SK-N-SH (cell line): Measurements from ENCODE around the gene TULP4. TPM values are rescaled to one million over a fixed set of nuclear protein-coding genes. Genes with fewer than 3 reads are reported as not detected.

Source experiments
- CTCF ChIA-PET: fragments of 300-600, 350-600 bp; formaldehyde crosslinking; extraction: SDS; loops from one replicate; lab custom pipeline; 2021; lab: Yijun Ruan, JAX
- POLR2A ChIA-PET: fragments of 350-600 bp; sonication (Branson Sonifier 250); formaldehyde crosslinking; extraction: SDS; loops from one replicate; lab custom pipeline; 2020; ENCODE audit warnings: antibody characterized with exemption, inconsistent platforms; lab: Yijun Ruan, JAX
- DNase-seq: peaks from one replicate; pipeline ENCODE4 v3.0.0; 2012
- H2AFZ ChIP-seq: fragments of 200-600 bp; sonication (generic); 2 replicates; pipeline ENCODE4 v1.8.1; 2016; ENCODE audit warnings: antibody characterized with exemption, mild to moderate bottlenecking, low read depth
- H3F3A ChIP-seq: fragments of 200-600 bp; sonication (generic); replicated peaks from 2 replicates; pipeline ENCODE3; 2016; ENCODE audit warnings: antibody characterized with exemption, mild to moderate bottlenecking; ENCODE audit not compliant: insufficient read depth
- H3K27ac ChIP-seq, 2 experiments: fragments of 200-500 bp in 1 of 2; fragments of 200-600 bp in 1 of 2; sonication (Bioruptor generic) in 1 of 2; sonication (generic), shearing (Covaris generic) in 1 of 2; 2 replicates each; pipeline versions ENCODE4 v1.5.1 to v1.6.1; 2014 to 2016; ENCODE audit warnings: low read depth in 2 of 2, inconsistent platforms in 1 of 2, low read length in 1 of 2, mild to moderate bottlenecking in 1 of 2, mixed read lengths in 1 of 2
- H3K27me3 ChIP-seq: fragments of 200-600 bp; sonication (generic), shearing (Covaris generic); 2 replicates; pipeline ENCODE4 v1.6.1; 2016; ENCODE audit warnings: mixed run types; ENCODE audit not compliant: insufficient read depth
- H3K36me3 ChIP-seq, 2 experiments: fragments of 200-500 bp in 1 of 2; fragments of 200-600 bp in 1 of 2; sonication (Bioruptor generic) in 1 of 2; sonication (generic) in 1 of 2; replicated peaks in 1 of 2; 2 replicates each; pipeline versions ENCODE3 to v1.5.1; 2014 to 2016; ENCODE audit warnings: low read length in 1 of 2, mild to moderate bottlenecking in 1 of 2; ENCODE audit not compliant: insufficient read depth in 2 of 2, control insufficient read depth in 1 of 2
- H3K4me1 ChIP-seq, 2 experiments: fragments of 200-500 bp in 1 of 2; fragments of 200-600 bp in 1 of 2; sonication (Bioruptor generic) in 1 of 2; sonication (generic), shearing (Covaris generic) in 1 of 2; 2 replicates each; pipeline versions ENCODE4 v1.5.1 to v1.6.1; 2014 to 2016; ENCODE audit warnings: low read depth in 1 of 2, low read length in 1 of 2, mixed run types in 1 of 2; ENCODE audit not compliant: insufficient read depth in 2 of 2, control insufficient read depth in 1 of 2
- H3K4me2 ChIP-seq: fragments of 200-600 bp; sonication (generic), shearing (Covaris generic); 2 replicates; pipeline ENCODE4 v1.6.1; 2017; ENCODE audit warnings: mixed run types
- H3K4me3 ChIP-seq, 2 experiments: fragments of 200-500 bp in 1 of 2; fragments of 200-600 bp in 1 of 2; sonication (Bioruptor generic) in 1 of 2; sonication (generic), shearing (Covaris generic) in 1 of 2; 2 replicates each; pipeline versions ENCODE4 v1.5.1 to v1.8.1; 2014 to 2016; ENCODE audit warnings: low read depth in 2 of 2, inconsistent platforms in 1 of 2, low read length in 1 of 2, mild to moderate bottlenecking in 1 of 2, mixed read lengths in 1 of 2, moderate library complexity in 1 of 2
- H3K79me2 ChIP-seq: fragments of 200-600 bp; sonication (generic); 2 replicates; pipeline ENCODE4 v1.8.1; 2017; ENCODE audit warnings: mild to moderate bottlenecking; ENCODE audit not compliant: insufficient read depth
- H3K9ac ChIP-seq: fragments of 200-600 bp; sonication (generic); 2 replicates; pipeline ENCODE4 v1.6.1; 2017; ENCODE audit warnings: mixed run types
- H3K9me2 ChIP-seq: fragments of 200-600 bp; sonication (generic); 2 replicates; pipeline ENCODE4 v1.6.1; 2017; ENCODE audit warnings: mixed run types
- H3K9me3 ChIP-seq: fragments of 200-600 bp; sonication (generic); 2 replicates; pipeline ENCODE4 v1.6.1; 2017; ENCODE audit warnings: mixed run types, mild to moderate bottlenecking, moderate library complexity
- H4K20me1 ChIP-seq: fragments of 200-600 bp; sonication (generic); 2 replicates; pipeline ENCODE4 v1.6.1; 2017; ENCODE audit warnings: mild to moderate bottlenecking, mixed run types; ENCODE audit not compliant: insufficient read depth
- CHD2 ChIP-seq: fragments of 150-350 bp; IDR thresholded peaks from 2 replicates; pipeline ENCODE4 v1.6.1; 2018; ENCODE audit warnings: low read length; ENCODE audit not compliant: partially characterized antibody
- FOSL2 ChIP-seq: IDR thresholded peaks from 2 replicates; pipeline ENCODE4 v1.4.0; 2012; ENCODE audit warnings: low read depth, mild to moderate bottlenecking, moderate library complexity, borderline replicate concordance
- FOXM1 ChIP-seq: IDR thresholded peaks from 2 replicates; pipeline ENCODE4 v1.4.0; 2012; ENCODE audit warnings: low read depth, mild to moderate bottlenecking
- GATA2 ChIP-seq: sonication (generic); formaldehyde crosslinking; IDR thresholded peaks from 2 replicates; pipeline ENCODE4 v1.5.0; 2020; ENCODE audit warnings: mild to moderate bottlenecking, missing genetic modification reagents
- JUND ChIP-seq: IDR thresholded peaks from 2 replicates; pipeline ENCODE4 v1.4.0; 2012
- MEF2A ChIP-seq: IDR thresholded peaks from 2 replicates; pipeline ENCODE4 v1.4.0; 2012; ENCODE audit warnings: low read depth, borderline replicate concordance
- MXI1 ChIP-seq: IDR thresholded peaks from 2 replicates; pipeline ENCODE4 v1.6.1; 2012; ENCODE audit warnings: mild to moderate bottlenecking, low read depth, low read length, improper control_type of control experiment
- NRF1 ChIP-seq: IDR thresholded peaks from 2 replicates; pipeline ENCODE4 v1.6.1; 2012; ENCODE audit warnings: low read depth, mild to moderate bottlenecking, low read length
- POLR2AphosphoS5 ChIP-seq: IDR thresholded peaks from 2 replicates; pipeline ENCODE4 v1.6.1; 2012; ENCODE audit warnings: low read depth, low read length
- RAD21 ChIP-seq: IDR thresholded peaks from 2 replicates; pipeline ENCODE4 v1.6.1; 2012; ENCODE audit warnings: mild to moderate bottlenecking, low read length
- RCOR1 ChIP-seq: fragments of 150-350 bp; IDR thresholded peaks from 2 replicates; pipeline ENCODE4 v1.6.1; 2017; ENCODE audit warnings: antibody characterized with exemption, low read length
- RXRA ChIP-seq: IDR thresholded peaks from 2 replicates; pipeline ENCODE4 v1.4.0; 2012; ENCODE audit warnings: low read depth, mild to moderate bottlenecking, borderline replicate concordance
- SIN3A ChIP-seq: IDR thresholded peaks from 2 replicates; pipeline ENCODE4 v1.6.1; 2012; ENCODE audit warnings: low read depth, mild to moderate bottlenecking, low read length, moderate library complexity, borderline replicate concordance
- SMC3 ChIP-seq: IDR thresholded peaks from 2 replicates; pipeline ENCODE4 v1.6.1; 2012; ENCODE audit warnings: low read depth, low read length, improper control_type of control experiment
- TAF1 ChIP-seq: IDR thresholded peaks from 2 replicates; pipeline ENCODE4 v1.6.1; 2012; ENCODE audit warnings: low read depth, mild to moderate bottlenecking, low read length, moderate library complexity, borderline replicate concordance
- TCF12 ChIP-seq: IDR thresholded peaks from 2 replicates; pipeline ENCODE4 v1.4.0; 2012
- TEAD4 ChIP-seq: IDR thresholded peaks from 2 replicates; pipeline ENCODE4 v1.4.0; 2012; ENCODE audit warnings: mild to moderate bottlenecking, borderline replicate concordance; ENCODE audit not compliant: insufficient read depth
- YY1 ChIP-seq: IDR thresholded peaks from 2 replicates; pipeline ENCODE4 v1.4.0; 2012; ENCODE audit warnings: low read depth, mild to moderate bottlenecking
- WGBS: methylation state at CpG from one replicate; pipeline ENCODE4 v1.1.6; 2017; ENCODE audit warnings: low lambda C conversion rate; 5-methylcytosine and 5-hydroxymethylcytosine counted together
- polyA plus RNA-seq, 3 experiments: library from polyadenylated mRNA; depleted of rRNA; stranded (reverse); fragments of >200 nt; gene quantifications; 2 replicates each; pipeline ENCODE4 v1.2.3, GENCODE V29; 2012
- TF ChIP-seq, protein P1 (sequence below): fragments of 150-350 bp; IDR thresholded peaks from 2 replicates; pipeline ENCODE4 v1.6.1; 2017; ENCODE audit warnings: antibody characterized with exemption, low read length, low read depth, borderline replicate concordance
- TF ChIP-seq, protein P2 (sequence below): IDR thresholded peaks from 2 replicates; pipeline ENCODE4 v1.4.0; 2012; ENCODE audit warnings: low read depth, borderline replicate concordance
- TF ChIP-seq, protein P3 (sequence below): IDR thresholded peaks from 2 replicates; pipeline ENCODE4 v1.4.0; 2012; ENCODE audit warnings: low read depth
- TF ChIP-seq, protein P4 (sequence below): IDR thresholded peaks from 2 replicates; pipeline ENCODE4 v1.4.0; 2012; ENCODE audit warnings: low read depth, borderline replicate concordance
- TF ChIP-seq, protein P5 (sequence below): fragments of 150-350 bp; IDR thresholded peaks from 2 replicates; pipeline ENCODE4 v1.6.1; 2016; ENCODE audit warnings: mild to moderate bottlenecking, low read depth, low read length

The TULP4 gene
- polyA plus RNA-seq, 1 of the 3 experiments (the other 2 are of a cell fraction): 5.9 TPM

DNA sequence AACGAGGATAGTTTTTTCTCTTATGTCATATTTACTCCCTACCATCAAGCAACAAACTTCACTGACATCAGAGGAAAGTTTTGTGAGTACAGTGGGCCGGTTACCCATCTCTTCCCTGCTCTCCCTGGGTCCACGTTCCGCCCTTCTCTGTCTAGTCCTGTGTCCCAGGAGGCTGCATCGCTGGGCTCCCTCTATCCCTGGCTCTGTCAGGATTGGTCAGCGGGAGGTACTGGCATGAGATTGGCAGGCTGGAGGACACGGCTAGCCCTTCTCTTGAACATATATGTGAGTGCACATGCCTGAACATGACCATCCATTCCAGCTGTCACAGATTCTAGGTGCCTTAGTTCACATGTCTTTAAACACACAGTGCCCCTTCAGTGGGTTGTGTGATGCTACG lies 217.4 kb downstream of the TULP4 start:
- POLR2A ChIA-PET: no interaction called here
- CTCF ChIA-PET: interaction anchor here (1.2 to 1.8 kb wide), 2 partner anchors 11 to 308 kb away, joined by 4 to 6 read pairs; no protein-coding TSS in a partner anchor

DNA sequence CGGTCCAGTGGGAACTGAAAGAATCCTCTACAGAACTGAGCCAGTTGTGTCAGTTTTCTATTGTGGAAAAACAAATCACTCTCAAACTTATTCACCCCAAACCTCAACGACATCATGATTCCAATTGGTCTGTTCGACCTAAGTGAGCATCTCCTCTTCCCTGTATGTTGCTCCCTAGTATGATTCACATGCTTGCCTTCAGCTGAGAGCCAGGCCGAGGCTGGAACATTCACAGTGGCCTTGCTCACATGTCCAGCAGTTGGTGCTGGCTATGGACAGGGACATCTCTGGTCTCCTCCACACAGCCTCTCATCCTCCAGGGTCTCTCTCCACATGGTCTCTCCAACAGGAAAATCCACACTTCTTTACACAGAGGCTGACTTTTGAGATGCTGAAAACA lies 219.3 kb downstream of the TULP4 start:
- H4K20me1 ChIP-seq: no peaks in the 10 kb centered on the region
- H3K9me3 ChIP-seq: peaks cover 8% of the 10 kb centered on the region; the same call in 1 of the 2 replicates
- no peak overlapping the region for H2AFZ ChIP-seq
- H3K79me2 ChIP-seq: no peaks in the 10 kb centered on the region
- WGBS: 50% methylated on average over 4 of the region's 4 CpGs
- no peaks in the 10 kb centered on the region for H3K36me3 ChIP-seq
- no peaks in the 10 kb centered on the region for H3F3A ChIP-seq
- POLR2A ChIA-PET: no interaction called here
- no peaks in the 10 kb centered on the region for H3K27me3 ChIP-seq
- H3K9ac ChIP-seq: no peak overlapping the region
- H3K9me2 ChIP-seq: no peaks in the 10 kb centered on the region
- no peak overlapping the region for H3K4me3 ChIP-seq
- no peak overlapping the region for H3K4me2 ChIP-seq
- peaks cover 0 to 4% of the 10 kb centered on the region in 2 experiments; a peak in 1 of 4 replicates for H3K4me1 ChIP-seq
- no peak overlapping the region for H3K27ac ChIP-seq
- CTCF ChIA-PET: interaction anchor here (1.5 to 1.6 kb wide), 2 partner anchors 73 to 310 kb away, joined by 4 to 5 read pairs; no protein-coding TSS in a partner anchor
- no peak for DNase-seq
- TF ChIP-seq, protein P1, sequence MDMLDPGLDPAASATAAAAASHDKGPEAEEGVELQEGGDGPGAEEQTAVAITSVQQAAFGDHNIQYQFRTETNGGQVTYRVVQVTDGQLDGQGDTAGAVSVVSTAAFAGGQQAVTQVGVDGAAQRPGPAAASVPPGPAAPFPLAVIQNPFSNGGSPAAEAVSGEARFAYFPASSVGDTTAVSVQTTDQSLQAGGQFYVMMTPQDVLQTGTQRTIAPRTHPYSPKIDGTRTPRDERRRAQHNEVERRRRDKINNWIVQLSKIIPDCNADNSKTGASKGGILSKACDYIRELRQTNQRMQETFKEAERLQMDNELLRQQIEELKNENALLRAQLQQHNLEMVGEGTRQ: no peak
- TF ChIP-seq RCOR1 (no peak), TCF12 (no peak), MEF2A (no peak), YY1 (no peak), MXI1 (no peak), RAD21 (no peak), TEAD4 (no peak)
- TF ChIP-seq, protein P2, sequence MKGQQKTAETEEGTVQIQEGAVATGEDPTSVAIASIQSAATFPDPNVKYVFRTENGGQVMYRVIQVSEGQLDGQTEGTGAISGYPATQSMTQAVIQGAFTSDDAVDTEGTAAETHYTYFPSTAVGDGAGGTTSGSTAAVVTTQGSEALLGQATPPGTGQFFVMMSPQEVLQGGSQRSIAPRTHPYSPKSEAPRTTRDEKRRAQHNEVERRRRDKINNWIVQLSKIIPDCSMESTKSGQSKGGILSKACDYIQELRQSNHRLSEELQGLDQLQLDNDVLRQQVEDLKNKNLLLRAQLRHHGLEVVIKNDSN: no peak
- TF ChIP-seq, protein P3, sequence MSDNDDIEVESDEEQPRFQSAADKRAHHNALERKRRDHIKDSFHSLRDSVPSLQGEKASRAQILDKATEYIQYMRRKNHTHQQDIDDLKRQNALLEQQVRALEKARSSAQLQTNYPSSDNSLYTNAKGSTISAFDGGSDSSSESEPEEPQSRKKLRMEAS: no peak
- TF ChIP-seq, protein P4, sequence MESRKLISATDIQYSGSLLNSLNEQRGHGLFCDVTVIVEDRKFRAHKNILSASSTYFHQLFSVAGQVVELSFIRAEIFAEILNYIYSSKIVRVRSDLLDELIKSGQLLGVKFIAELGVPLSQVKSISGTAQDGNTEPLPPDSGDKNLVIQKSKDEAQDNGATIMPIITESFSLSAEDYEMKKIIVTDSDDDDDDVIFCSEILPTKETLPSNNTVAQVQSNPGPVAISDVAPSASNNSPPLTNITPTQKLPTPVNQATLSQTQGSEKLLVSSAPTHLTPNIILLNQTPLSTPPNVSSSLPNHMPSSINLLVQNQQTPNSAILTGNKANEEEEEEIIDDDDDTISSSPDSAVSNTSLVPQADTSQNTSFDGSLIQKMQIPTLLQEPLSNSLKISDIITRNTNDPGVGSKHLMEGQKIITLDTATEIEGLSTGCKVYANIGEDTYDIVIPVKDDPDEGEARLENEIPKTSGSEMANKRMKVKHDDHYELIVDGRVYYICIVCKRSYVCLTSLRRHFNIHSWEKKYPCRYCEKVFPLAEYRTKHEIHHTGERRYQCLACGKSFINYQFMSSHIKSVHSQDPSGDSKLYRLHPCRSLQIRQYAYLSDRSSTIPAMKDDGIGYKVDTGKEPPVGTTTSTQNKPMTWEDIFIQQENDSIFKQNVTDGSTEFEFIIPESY: no peak

More for the DNA sequence above, 217.4 kb downstream of the TULP4 start:
- Histone ChIP-seq H2AFZ (no peak overlapping the region), H3K4me3 (no peak overlapping the region), H3F3A (no peaks in the 10 kb centered on the region), H3K4me1 (no peaks in the 10 kb centered on the region), H3K4me2 (no peak overlapping the region), H4K20me1 (no peaks in the 10 kb centered on the region), H3K9ac (no peak overlapping the region), H3K27me3 (no peaks in the 10 kb centered on the region), H3K36me3 (no peaks in the 10 kb centered on the region), H3K79me2 (no peaks in the 10 kb centered on the region), H3K27ac (no peak overlapping the region), H3K9me3 (peaks cover 8% of the 10 kb centered on the region; the same call in 1 of the 2 replicates), H3K9me2 (no peaks in the 10 kb centered on the region)
- WGBS: 60% methylated on average over 8 of the region's 8 CpGs
- TF ChIP-seq FOXM1 (no peak), POLR2AphosphoS5 (no peak), SIN3A (no peak), NRF1 (no peak), TEAD4 (no peak), CHD2 (no peak), MEF2A (no peak), JUND (no peak), YY1 (no peak), TAF1 (no peak), SMC3 (no peak), RXRA (no peak), GATA2 (CRISPR knock-in tag) (no peak), MXI1 (no peak), RAD21 (no peak), FOSL2 (no peak)
- TF ChIP-seq, protein P5, sequence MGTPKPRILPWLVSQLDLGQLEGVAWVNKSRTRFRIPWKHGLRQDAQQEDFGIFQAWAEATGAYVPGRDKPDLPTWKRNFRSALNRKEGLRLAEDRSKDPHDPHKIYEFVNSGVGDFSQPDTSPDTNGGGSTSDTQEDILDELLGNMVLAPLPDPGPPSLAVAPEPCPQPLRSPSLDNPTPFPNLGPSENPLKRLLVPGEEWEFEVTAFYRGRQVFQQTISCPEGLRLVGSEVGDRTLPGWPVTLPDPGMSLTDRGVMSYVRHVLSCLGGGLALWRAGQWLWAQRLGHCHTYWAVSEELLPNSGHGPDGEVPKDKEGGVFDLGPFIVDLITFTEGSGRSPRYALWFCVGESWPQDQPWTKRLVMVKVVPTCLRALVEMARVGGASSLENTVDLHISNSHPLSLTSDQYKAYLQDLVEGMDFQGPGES: no peak
- TF ChIP-seq, protein P1: no peak
- TF ChIP-seq, protein P2: no peak
- no peak for DNase-seq
